Measurements from ENCODE around the gene SAMD7.

SAMD7 gene

DNA sequence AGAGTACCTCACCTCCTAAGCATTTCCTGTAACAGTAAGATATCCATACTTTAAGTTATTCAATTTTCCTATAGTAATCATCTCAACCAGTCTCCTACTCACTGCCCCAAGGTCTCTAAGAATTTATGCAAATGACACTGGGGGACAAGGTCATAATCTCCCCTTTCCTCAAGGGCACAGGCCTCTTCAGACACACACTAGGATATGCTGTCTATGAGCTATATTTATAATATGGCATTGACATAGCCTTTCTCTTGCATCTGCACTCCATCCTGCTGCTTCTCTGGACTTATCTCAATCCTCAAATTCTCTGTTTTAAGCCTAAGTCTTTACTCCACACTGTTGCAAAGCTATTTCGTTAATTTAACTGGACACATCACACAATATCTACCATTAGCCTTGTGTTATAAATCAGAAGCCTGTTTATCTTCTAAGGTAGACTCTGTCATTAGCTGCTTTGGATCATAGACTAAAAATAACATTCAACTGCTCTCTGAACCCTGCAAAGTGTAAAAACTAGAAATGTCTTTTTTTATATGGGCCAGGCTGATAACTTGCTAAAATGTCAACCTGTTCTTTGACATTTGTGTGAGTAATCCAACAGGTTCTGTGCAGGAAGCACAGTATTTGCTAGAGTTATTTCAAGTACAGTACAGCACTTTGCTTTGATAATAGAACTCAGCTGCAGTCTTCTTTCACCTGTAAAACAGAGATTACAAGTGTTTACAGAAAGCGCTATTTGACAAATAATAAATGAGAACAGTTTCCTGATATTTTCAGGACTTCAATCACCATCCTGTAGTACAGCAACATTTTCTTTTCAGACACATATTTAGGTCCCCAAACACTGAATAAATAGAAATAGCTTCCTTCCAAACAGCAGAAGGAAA is 37.4 kb downstream of the SAMD7 start:
- no peak for DNase-seq (ENCODE audit: low read depth)
- TF ChIP-seq, protein P1, sequence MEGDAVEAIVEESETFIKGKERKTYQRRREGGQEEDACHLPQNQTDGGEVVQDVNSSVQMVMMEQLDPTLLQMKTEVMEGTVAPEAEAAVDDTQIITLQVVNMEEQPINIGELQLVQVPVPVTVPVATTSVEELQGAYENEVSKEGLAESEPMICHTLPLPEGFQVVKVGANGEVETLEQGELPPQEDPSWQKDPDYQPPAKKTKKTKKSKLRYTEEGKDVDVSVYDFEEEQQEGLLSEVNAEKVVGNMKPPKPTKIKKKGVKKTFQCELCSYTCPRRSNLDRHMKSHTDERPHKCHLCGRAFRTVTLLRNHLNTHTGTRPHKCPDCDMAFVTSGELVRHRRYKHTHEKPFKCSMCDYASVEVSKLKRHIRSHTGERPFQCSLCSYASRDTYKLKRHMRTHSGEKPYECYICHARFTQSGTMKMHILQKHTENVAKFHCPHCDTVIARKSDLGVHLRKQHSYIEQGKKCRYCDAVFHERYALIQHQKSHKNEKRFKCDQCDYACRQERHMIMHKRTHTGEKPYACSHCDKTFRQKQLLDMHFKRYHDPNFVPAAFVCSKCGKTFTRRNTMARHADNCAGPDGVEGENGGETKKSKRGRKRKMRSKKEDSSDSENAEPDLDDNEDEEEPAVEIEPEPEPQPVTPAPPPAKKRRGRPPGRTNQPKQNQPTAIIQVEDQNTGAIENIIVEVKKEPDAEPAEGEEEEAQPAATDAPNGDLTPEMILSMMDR (IDR thresholded peaks at IDR 0.05; ENCODE audit: low read depth, low read length, missing control alignments), result no peak
- no peak overlapping the region for H3K4me3 ChIP-seq (ENCODE audit: low read depth, low read length)

DNA sequence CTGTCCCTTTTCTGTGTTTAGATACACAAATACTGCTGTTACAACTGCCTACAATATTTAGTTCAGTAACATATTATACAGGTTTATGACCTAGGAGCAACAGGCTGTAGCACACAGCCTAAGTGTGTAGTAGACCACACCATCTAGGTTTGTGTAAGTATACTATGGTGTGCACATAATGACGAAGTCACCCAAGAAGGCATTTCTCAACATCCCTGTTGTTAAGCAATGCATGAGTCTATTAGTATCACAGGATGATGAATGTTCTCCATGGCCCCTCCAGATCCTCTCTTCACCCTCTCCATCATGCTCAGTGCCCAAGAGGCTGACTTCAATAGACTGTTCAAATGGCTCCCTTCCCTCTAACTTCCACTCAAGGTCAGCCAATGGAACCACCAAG is 40.7 kb downstream of the SAMD7 start:
- TF ChIP-seq, protein P1 (IDR thresholded peaks at IDR 0.05; ENCODE audit: low read depth, low read length, missing control alignments), result no peak
- no peak for DNase-seq (ENCODE audit: low read depth)
- H3K4me3 ChIP-seq (ENCODE audit: low read depth, low read length), result no peak overlapping the region

GRCh38 chr3:169953462-169954141 is 42.2 kb downstream of the SAMD7 start:
- no peak for DNase-seq (ENCODE audit: low read depth)

DNA sequence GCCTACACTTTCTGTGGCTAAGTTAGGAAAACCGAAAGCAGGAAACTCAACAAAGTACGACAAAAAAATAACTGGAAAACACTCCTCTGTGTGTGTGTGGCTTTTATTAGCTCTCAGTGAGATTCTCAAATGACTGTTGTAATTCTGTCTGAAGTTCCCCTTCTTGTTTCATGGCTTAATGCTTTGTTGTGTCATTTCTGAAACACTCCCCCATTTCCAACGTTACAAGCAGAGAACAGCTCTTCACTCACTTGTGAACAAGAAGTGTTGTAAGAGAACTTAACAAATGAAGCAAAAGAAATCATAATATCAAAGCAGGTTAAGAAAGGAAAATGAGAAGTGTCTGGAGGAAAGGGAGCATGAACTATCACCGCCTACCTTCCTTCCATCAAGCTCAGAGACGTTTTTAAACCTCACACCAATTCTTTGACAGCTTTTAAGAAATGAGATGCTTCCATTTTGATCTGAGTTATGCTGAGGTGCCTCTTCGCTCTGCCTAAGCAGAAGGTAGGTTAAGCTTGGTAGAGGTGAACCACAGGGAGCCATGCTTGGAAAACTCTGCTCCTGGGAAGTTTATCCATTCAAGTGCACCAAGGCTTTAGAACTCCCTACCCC is 42.9 kb downstream of the SAMD7 start:
- peak; percentile 72 for DNase-seq (ENCODE audit: low read depth)
- TF ChIP-seq, protein P1 (IDR thresholded peaks at IDR 0.05; ENCODE audit: low read depth, low read length, missing control alignments), result no peak
- peak overlapping the region; percentile 9; the same call in 1 of the 2 replicates for H3K4me3 ChIP-seq (ENCODE audit: low read depth, low read length)

More at GRCh38 chr3:169953462-169954141, 42.2 kb downstream of the SAMD7 start:
- TF ChIP-seq, protein P1 (IDR thresholded peaks at IDR 0.05; ENCODE audit: low read depth, low read length, missing control alignments), result no peak
- H3K4me3 ChIP-seq (ENCODE audit: low read depth, low read length), result no peak overlapping the region

DNA sequence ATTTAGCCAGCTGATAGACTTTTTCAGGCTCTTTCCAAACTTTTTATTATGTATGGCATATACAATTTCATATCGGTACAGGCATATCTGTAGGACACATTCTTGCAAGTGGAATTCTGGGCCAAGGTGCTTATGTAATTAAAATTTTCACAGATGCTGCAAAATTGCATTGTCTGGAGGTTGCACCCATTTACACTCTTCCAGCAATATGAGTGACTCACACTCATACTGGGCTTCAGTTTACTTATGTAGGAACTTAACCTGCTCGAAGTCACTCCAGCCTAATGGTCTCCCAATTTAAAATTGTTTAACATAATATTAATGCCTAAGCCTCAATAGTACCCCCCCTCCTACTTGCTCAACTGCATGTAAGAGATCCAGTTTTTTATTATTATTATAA is 44.0 kb downstream of the SAMD7 start:
- TF ChIP-seq, protein P1 (IDR thresholded peaks at IDR 0.05; ENCODE audit: low read depth, low read length, missing control alignments), result no peak
- H3K4me3 ChIP-seq (ENCODE audit: low read depth, low read length), result no peak overlapping the region

GRCh38 chr3:169964176-169964575 is 52.8 kb downstream of the SAMD7 start:
- no peak for DNase-seq (ENCODE audit: low read depth)
- TF ChIP-seq, protein P1 (IDR thresholded peaks at IDR 0.05; ENCODE audit: low read depth, low read length, missing control alignments), result no peak
- H3K4me3 ChIP-seq (ENCODE audit: low read depth, low read length), result no peak overlapping the region

More for the DNA sequence above, 44.0 kb downstream of the SAMD7 start:
- DNase-seq (ENCODE audit: low read depth), result no peak
